GM19240 (cell line): ENCODE data around the gene DMXL1.
"Not testable (repeated sequence)": the region's sequence is repeated elsewhere in the genome, so short reads cannot be mapped to it uniquely, and the experiment has no call there.

Experiments used
- DNase-seq: peaks from one replicate; pipeline ENCODE4 v3.0.0; 2011; ENCODE audit warnings: low spot score; ENCODE audit not compliant: insufficient read length

Gene DMXL1

GRCh38 chr5:119191944-119192343 lies 121.1 kb downstream of the DMXL1 start:
- DNase-seq, result no peak

- DNase-seq, result no peak
Observed at GRCh38 chr5:119200795-119201194, 129.9 kb downstream of the DMXL1 start.

GRCh38 chr5:119207105-119207504 lies 136.2 kb downstream of the DMXL1 start:
- no peak for DNase-seq

- no peak for DNase-seq
Observed at GRCh38 chr5:119212026-119212425, 141.1 kb downstream of the DMXL1 start.

GRCh38 chr5:119212676-119213075 lies 141.8 kb downstream of the DMXL1 start:
- no peak for DNase-seq

- DNase-seq, result no peak
Observed at GRCh38 chr5:119217183-119217582, 146.3 kb downstream of the DMXL1 start.

GRCh38 chr5:119218830-119219782 lies 148.2 kb downstream of the DMXL1 start:
- DNase-seq, result no peak

GRCh38 chr5:119220576-119221197 lies 149.8 kb downstream of the DMXL1 start:
- no peak for DNase-seq

GRCh38 chr5:119221330-119221729 lies 150.4 kb downstream of the DMXL1 start:
- no peak for DNase-seq

- DNase-seq, result no peak
Observed at GRCh38 chr5:119229950-119230349, 159.1 kb downstream of the DMXL1 start.

- no peak for DNase-seq
Observed at GRCh38 chr5:119238265-119239118, 167.6 kb downstream of the DMXL1 start.

GRCh38 chr5:119239119-119239417 lies 168.2 kb downstream of the DMXL1 start:
- no peak for DNase-seq

- not testable (repeated sequence) for DNase-seq
Observed at GRCh38 chr5:119239826-119240225, 168.9 kb downstream of the DMXL1 start.

GRCh38 chr5:119243888-119244287 lies 173.0 kb downstream of the DMXL1 start:
- no peak for DNase-seq

- no peak for DNase-seq
Observed at GRCh38 chr5:119250946-119251901, 180.3 kb downstream of the DMXL1 start.

GRCh38 chr5:119255571-119256356 lies 184.9 kb downstream of the DMXL1 start:
- DNase-seq, result no peak

GRCh38 chr5:119257613-119258012 lies 186.7 kb downstream of the DMXL1 start:
- no peak for DNase-seq

- DNase-seq, result no peak
Observed at GRCh38 chr5:119263639-119264038, 192.8 kb downstream of the DMXL1 start.

GRCh38 chr5:119264186-119264585 lies 193.3 kb downstream of the DMXL1 start:
- no peak for DNase-seq

GRCh38 chr5:119267958-119268386 lies 197.1 kb downstream of the DMXL1 start:
- peak; percentile 50 for DNase-seq
